ENCODE results near the gene DRC7. TPM values are rescaled to one million over a fixed set of nuclear protein-coding genes. Genes with fewer than 3 reads are reported as not detected.

Gene DRC7
- polyA plus RNA-seq, 1 donor (not counting 4 experiments of a cell fraction or from before 2014, with no cell fraction given): not detected

- FAIRE-seq (no peak), DNase-seq (ENCODE audit: low read depth, low spot score) (no peak)
- H2AFZ ChIP-seq (ENCODE audit: control insufficient read depth, low read length): no peak overlapping the region
- H3K4me2 ChIP-seq (ENCODE audit: control insufficient read depth, extremely low read depth, insufficient read depth, low read depth, low read length): no peak overlapping the region
- TF ChIP-seq CTCF (optimal IDR thresholded peaks at IDR 0.05 in 1 of 3, IDR thresholded peaks at IDR 0.05 in 1 of 3, conservative IDR thresholded peaks at IDR 0.05 in 1 of 3; ENCODE audit: extremely low read depth in 1 of 3, insufficient read depth in 2 of 3, low read length in 3 of 3) (no peak), EZH2 (IDR thresholded peaks at IDR 0.05; ENCODE audit: low read length) (no peak)
- H3K79me2 ChIP-seq (ENCODE audit: control insufficient read depth, insufficient read depth, low read length): no peaks in the 10 kb centered on the region
- H3K36me3 ChIP-seq (ENCODE audit: control insufficient read depth in 2 of 2, extremely low read depth in 1 of 2, insufficient read depth in 2 of 2, low read length in 2 of 2): no peaks in the 10 kb centered on the region
- no peaks in the 10 kb centered on the region for H3K4me1 ChIP-seq (ENCODE audit: control insufficient read depth, extremely low read depth, insufficient read depth, low read length)
- dilution Hi-C loops (cut with MboI; ENCODE audit: extremely low pct_ligation_motif_present, low sequenced_read_pairs): no loop called here
- H4K20me1 ChIP-seq (ENCODE audit: control insufficient read depth, extremely low read depth, insufficient read depth, low read length): no peaks in the 10 kb centered on the region
- no peaks in the 10 kb centered on the region for H3K27me3 ChIP-seq (ENCODE audit: control insufficient read depth, extremely low read depth, insufficient read depth, low read length)
- H3K9me3 ChIP-seq (ENCODE audit: control insufficient read depth, low read depth, low read length): no peaks in the 10 kb centered on the region
- no peak overlapping the region for H3K27ac ChIP-seq (ENCODE audit: control insufficient read depth, insufficient read depth, low read length)
- no peak overlapping the region for H3K9ac ChIP-seq (ENCODE audit: control insufficient read depth, extremely low read depth, insufficient read depth, low read length)
- no peak overlapping the region for H3K4me3 ChIP-seq (ENCODE audit: control insufficient read depth in 2 of 3, extremely low read depth in 1 of 3, insufficient read depth in 2 of 3, low read depth in 1 of 3, low read length in 3 of 3)
- no peaks in the 10 kb centered on the region for H3K9me1 ChIP-seq (ENCODE audit: control insufficient read depth, extremely low read depth, insufficient read depth, low read length)
These were observed 1.1 kb upstream of the DRC7 start for GRCh38 chr16:57693550-57693949.

GRCh38 chr16:57694231-57694724, 328 bp upstream of the DRC7 start:
- H3K4me2 ChIP-seq (ENCODE audit: control insufficient read depth, extremely low read depth, insufficient read depth, low read depth, low read length): no peak overlapping the region
- FAIRE-seq: no peak
- H3K4me3 ChIP-seq (ENCODE audit: control insufficient read depth in 2 of 3, extremely low read depth in 1 of 3, insufficient read depth in 2 of 3, low read depth in 1 of 3, low read length in 3 of 3): no peak overlapping the region
- no peaks in the 10 kb centered on the region for H3K36me3 ChIP-seq (ENCODE audit: control insufficient read depth in 2 of 2, extremely low read depth in 1 of 2, insufficient read depth in 2 of 2, low read length in 2 of 2)
- dilution Hi-C loops (cut with MboI; ENCODE audit: extremely low pct_ligation_motif_present, low sequenced_read_pairs): no loop called here
- DNase-seq (ENCODE audit: low read depth, low spot score): no peak
- TF ChIP-seq CTCF (optimal IDR thresholded peaks at IDR 0.05 in 1 of 3, IDR thresholded peaks at IDR 0.05 in 1 of 3, conservative IDR thresholded peaks at IDR 0.05 in 1 of 3; ENCODE audit: extremely low read depth in 1 of 3, insufficient read depth in 2 of 3, low read length in 3 of 3): no peak
- no peak for TF ChIP-seq EZH2 (IDR thresholded peaks at IDR 0.05; ENCODE audit: low read length)
- no peaks in the 10 kb centered on the region for H3K4me1 ChIP-seq (ENCODE audit: control insufficient read depth, extremely low read depth, insufficient read depth, low read length)
- H3K27me3 ChIP-seq (ENCODE audit: control insufficient read depth, extremely low read depth, insufficient read depth, low read length): no peaks in the 10 kb centered on the region
- H4K20me1 ChIP-seq (ENCODE audit: control insufficient read depth, extremely low read depth, insufficient read depth, low read length): no peaks in the 10 kb centered on the region
- no peaks in the 10 kb centered on the region for H3K79me2 ChIP-seq (ENCODE audit: control insufficient read depth, insufficient read depth, low read length)
- H3K9ac ChIP-seq (ENCODE audit: control insufficient read depth, extremely low read depth, insufficient read depth, low read length): no peak overlapping the region
- H2AFZ ChIP-seq (ENCODE audit: control insufficient read depth, low read length): no peak overlapping the region
- H3K9me1 ChIP-seq (ENCODE audit: control insufficient read depth, extremely low read depth, insufficient read depth, low read length): no peaks in the 10 kb centered on the region
- no peaks in the 10 kb centered on the region for H3K9me3 ChIP-seq (ENCODE audit: control insufficient read depth, low read depth, low read length)
- H3K27ac ChIP-seq (ENCODE audit: control insufficient read depth, insufficient read depth, low read length): no peak overlapping the region

Data from keratinocyte (primary cell).